ENCODE measurements around the gene BSCL2. TPM values are rescaled to one million over a fixed set of nuclear protein-coding genes. Genes with fewer than 3 reads are reported as not detected.

Gene BSCL2
- polyA plus RNA-seq, 3 donors = 43.5 to 65.7 (median 63.3) TPM

- Histone ChIP-seq H3K9ac (ENCODE audit: insufficient read depth, low read length, poor library complexity, severe bottlenecking) (no peak overlapping the region), H3K36me3 (replicated peaks in 1 of 2; ENCODE audit: control insufficient read depth in 1 of 2, insufficient read depth in 2 of 2, low read length in 2 of 2) (peaks cover 51 to 57% of the 10 kb centered on the region in 2 donors), H3K9me3 (replicated peaks in 1 of 2; ENCODE audit: control insufficient read depth in 1 of 2, insufficient read depth in 1 of 2, low read length in 2 of 2) (no peaks in the 10 kb centered on the region), H2AFZ (ENCODE audit: insufficient read depth, low read depth, low read length, poor library complexity, severe bottlenecking) (no peak overlapping the region), H3K4me2 (replicated peaks; ENCODE audit: extremely low read depth, low read length, poor library complexity, severe bottlenecking) (no peak overlapping the region), H3K4me1 (ENCODE audit: control insufficient read depth in 1 of 2, insufficient read depth in 2 of 2, low read length in 2 of 2) (peaks cover 25 to 36% of the 10 kb centered on the region in 2 donors), H3K4me3 (replicated peaks in 1 of 3; ENCODE audit: low read depth in 2 of 3, low read length in 3 of 3) (no peak overlapping the region), H3K27me3 (ENCODE audit: control insufficient read depth in 2 of 2, insufficient read depth in 2 of 2, low read length in 2 of 2) (no peaks in the 10 kb centered on the region), H3K79me2 (ENCODE audit: insufficient read depth, low read length) (peaks cover 80% of the 10 kb centered on the region), H3K27ac (ENCODE audit: low read depth in 1 of 2, low read length in 2 of 2) (peak overlapping the region in 1 of 2 donors; percentile 6), H4K20me1 (ENCODE audit: insufficient read depth, low read length) (peaks cover 73% of the 10 kb centered on the region)
- intact Hi-C loops (cut with micrococcal nuclease) = no loop called here
- DNase-seq = no peak
- WGBS (ENCODE audit: insufficient coverage) = 89% methylated on average over 5 of the region's 8 CpGs
- peaks cover 0 to 3% (median 0%) of the 10 kb centered on the region in 7 donors for H3K9me3 Mint-ChIP-seq
- H3K36me3 Mint-ChIP-seq = peaks cover 48 to 58% of the 10 kb centered on the region in 2 donors
- no peak overlapping the region for H3K4me3 Mint-ChIP-seq
- no peaks in the 10 kb centered on the region for H3K27me3 Mint-ChIP-seq (ENCODE audit: low read depth in 3 of 3)
- H3K4me1 Mint-ChIP-seq = peaks cover 31% of the 10 kb centered on the region
- peak overlapping the region in 3 of 7 donors; percentile 4 to 87 (median 19) for H3K27ac Mint-ChIP-seq
- TF ChIP-seq, protein P1, sequence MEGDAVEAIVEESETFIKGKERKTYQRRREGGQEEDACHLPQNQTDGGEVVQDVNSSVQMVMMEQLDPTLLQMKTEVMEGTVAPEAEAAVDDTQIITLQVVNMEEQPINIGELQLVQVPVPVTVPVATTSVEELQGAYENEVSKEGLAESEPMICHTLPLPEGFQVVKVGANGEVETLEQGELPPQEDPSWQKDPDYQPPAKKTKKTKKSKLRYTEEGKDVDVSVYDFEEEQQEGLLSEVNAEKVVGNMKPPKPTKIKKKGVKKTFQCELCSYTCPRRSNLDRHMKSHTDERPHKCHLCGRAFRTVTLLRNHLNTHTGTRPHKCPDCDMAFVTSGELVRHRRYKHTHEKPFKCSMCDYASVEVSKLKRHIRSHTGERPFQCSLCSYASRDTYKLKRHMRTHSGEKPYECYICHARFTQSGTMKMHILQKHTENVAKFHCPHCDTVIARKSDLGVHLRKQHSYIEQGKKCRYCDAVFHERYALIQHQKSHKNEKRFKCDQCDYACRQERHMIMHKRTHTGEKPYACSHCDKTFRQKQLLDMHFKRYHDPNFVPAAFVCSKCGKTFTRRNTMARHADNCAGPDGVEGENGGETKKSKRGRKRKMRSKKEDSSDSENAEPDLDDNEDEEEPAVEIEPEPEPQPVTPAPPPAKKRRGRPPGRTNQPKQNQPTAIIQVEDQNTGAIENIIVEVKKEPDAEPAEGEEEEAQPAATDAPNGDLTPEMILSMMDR (IDR thresholded peaks at IDR 0.05) = no peak
Measured at GRCh38 chr11:62724171-62724570, 16.9 kb upstream of the BSCL2 start.

DNA sequence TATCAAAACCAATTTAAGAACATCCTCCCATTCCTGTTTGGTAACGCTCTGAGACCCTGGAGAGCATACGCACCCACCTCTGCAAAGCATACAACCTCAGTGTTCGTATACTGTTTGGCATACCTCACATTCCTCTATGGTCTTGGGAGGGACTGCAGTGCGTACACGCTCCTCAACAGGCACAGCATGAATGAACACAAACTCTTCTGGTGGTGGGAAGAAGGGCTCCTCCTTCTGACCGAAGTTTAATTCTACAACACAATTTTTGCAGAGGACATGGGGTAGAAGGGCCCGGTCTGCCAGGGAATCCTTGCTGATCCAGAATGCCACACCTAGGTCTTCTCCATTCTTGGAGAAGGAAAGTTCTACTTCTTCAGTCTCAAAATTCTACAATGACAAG lies 14.8 kb upstream of the BSCL2 start:
- WGBS (ENCODE audit: insufficient coverage) = no CpG with 5 or more reads among the region's 7 CpGs
- Mint-ChIP-seq H3K4me3 (no peak overlapping the region), H3K27me3 (ENCODE audit: low read depth in 3 of 3) (no peaks in the 10 kb centered on the region), H3K4me1 (peaks cover 24% of the 10 kb centered on the region), H3K27ac (peak overlapping the region in 2 of 7 donors; percentile 32 to 61), H3K36me3 (peaks cover 67 to 80% of the 10 kb centered on the region in 2 donors), H3K9me3 (no peaks in the 10 kb centered on the region)
- H3K27me3 ChIP-seq (ENCODE audit: control insufficient read depth in 2 of 2, insufficient read depth in 2 of 2, low read length in 2 of 2) = no peaks in the 10 kb centered on the region
- TF ChIP-seq, protein P1 (IDR thresholded peaks at IDR 0.05) = no peak
- H3K4me3 ChIP-seq (replicated peaks in 1 of 3; ENCODE audit: low read depth in 2 of 3, low read length in 3 of 3) = no peak overlapping the region
- H3K4me2 ChIP-seq (replicated peaks; ENCODE audit: extremely low read depth, low read length, poor library complexity, severe bottlenecking) = no peak overlapping the region
- H4K20me1 ChIP-seq (ENCODE audit: insufficient read depth, low read length) = peaks cover 91% of the 10 kb centered on the region
- peak overlapping the region in 1 of 2 donors; percentile 6 for H3K27ac ChIP-seq (ENCODE audit: low read depth in 1 of 2, low read length in 2 of 2)
- peaks cover 91% of the 10 kb centered on the region for H3K79me2 ChIP-seq (ENCODE audit: insufficient read depth, low read length)
- peaks cover 72 to 79% of the 10 kb centered on the region in 2 donors for H3K36me3 ChIP-seq (replicated peaks in 1 of 2; ENCODE audit: control insufficient read depth in 1 of 2, insufficient read depth in 2 of 2, low read length in 2 of 2)
- H3K9me3 ChIP-seq (replicated peaks in 1 of 2; ENCODE audit: control insufficient read depth in 1 of 2, insufficient read depth in 1 of 2, low read length in 2 of 2) = no peaks in the 10 kb centered on the region
- H2AFZ ChIP-seq (ENCODE audit: insufficient read depth, low read depth, low read length, poor library complexity, severe bottlenecking) = no peak overlapping the region
- no peak for DNase-seq
- no peak overlapping the region for H3K9ac ChIP-seq (ENCODE audit: insufficient read depth, low read length, poor library complexity, severe bottlenecking)
- H3K4me1 ChIP-seq (ENCODE audit: control insufficient read depth in 1 of 2, insufficient read depth in 2 of 2, low read length in 2 of 2) = peaks cover 20 to 29% of the 10 kb centered on the region in 2 donors
- intact Hi-C loops (cut with micrococcal nuclease) = no loop called here
